GM15510 (cell line): ENCODE results near the gene TRAPPC5.
A peak's percentile ranks its signal among the peaks of the same experiment; 100 is the strongest.

Experiments used
- POLR2A ChIP-seq: IDR thresholded peaks from 3 replicates; pipeline ENCODE4 v1.6.1; 2011; ENCODE audit warnings: borderline replicate concordance; ENCODE audit not compliant: insufficient read length; ENCODE audit errors: extremely low read depth

TRAPPC5 gene

DNA sequence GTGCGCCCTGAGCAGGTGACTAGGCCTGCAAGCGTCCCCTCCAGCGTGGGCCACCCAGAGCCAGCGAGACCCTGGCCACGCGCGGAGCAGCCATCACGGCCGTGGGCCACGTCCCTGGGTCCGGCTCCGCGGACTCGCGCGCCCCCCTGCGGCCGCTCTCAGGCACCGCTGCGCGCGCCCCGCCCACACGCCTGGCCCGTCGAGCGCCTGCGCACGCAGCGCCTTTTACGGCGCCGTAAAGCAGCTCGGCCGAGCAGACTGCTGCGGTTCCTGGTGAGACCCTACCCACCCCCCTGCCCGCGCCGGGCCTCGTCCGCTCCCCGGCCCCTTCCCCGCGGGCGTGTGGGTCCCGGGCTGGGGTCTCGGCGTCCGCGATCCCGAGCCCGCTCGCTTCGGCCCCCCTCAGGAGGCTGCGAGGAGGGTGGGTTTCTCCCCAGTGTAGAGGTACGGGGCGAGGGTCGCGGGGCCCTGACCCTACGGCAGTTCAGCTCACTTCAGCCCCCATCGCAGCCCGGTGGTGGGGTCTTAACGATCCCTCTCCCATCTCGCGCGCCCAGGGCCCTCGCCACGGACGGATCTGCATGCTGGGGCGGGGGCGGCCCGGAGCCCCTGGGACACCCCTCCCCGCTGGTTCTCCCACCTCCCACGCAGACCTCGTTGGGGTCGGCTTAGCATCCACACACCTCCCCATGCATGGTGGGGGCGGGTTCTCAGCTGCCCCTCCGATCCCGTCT is at the start of gene TRAPPC5:
TSS of gene TRAPPC5 (plus strand) at position 228 of the 734 bp plus-strand sequence. CDS start 1,421 bp downstream, outside the sequence.
- TF ChIP-seq POLR2A, result peak; percentile 55

DNA sequence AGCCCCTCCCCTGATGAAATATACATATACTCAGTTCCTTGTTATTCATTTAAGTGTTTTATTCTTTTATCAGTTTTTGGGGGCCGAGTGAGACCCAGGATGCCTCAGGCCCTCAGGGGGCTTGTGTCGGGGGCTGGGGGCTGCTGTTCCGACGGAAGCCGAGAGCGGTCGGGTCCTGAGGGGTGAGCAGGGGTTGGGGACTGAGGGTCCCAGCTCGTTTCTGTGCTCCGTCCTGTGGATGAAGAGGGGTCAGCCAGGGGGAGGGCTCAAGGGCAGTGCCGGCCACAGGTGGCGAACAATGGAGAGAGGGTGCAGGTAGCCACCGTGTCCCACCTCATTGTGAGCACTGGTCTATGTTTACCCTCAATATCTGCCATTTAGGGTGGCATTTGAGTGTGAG is 49.1 kb upstream of the TRAPPC5 start:
- no peak for TF ChIP-seq POLR2A

DNA sequence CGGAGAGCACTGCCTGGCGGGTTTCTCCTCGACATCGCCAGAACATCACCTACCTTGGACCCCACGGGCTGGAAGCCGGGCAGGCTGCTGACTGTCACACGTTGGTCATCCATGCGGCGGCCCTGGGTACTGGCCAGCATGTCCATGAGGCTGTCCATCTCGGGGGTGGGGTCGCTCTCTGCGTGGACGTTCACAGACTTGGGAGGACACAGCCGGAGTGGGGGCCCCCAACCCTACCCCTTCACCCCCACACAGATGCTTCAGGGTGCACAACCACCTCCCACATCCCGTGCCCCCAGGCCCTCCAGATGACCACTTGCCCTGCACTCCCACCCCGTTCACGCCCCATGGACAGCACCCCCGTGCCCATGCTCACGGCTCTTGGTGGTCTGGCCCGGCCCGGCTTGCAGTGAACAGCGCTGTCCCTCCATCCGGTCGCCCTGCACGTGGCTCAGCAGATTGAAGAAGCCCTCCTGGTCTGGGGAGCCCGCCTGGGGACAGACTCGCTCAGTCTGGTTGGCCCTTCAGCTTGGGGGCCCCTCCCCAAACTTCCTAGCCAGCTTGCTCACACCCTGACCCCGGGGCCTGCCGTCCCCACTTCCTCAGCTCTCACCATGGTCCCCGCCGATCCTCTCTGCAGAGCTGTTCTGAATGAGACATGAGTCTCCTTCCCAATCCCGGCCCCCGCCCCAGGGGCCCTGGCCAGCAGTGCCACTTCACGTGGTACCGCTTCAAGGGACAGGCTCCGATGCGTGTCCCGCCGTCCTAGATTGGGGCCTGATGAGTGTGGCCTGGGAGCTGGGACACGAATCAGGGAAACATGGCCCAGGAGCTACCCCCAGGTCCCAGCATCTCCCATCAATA is 48.1 kb upstream of the TRAPPC5 start:
- no peak for TF ChIP-seq POLR2A

DNA sequence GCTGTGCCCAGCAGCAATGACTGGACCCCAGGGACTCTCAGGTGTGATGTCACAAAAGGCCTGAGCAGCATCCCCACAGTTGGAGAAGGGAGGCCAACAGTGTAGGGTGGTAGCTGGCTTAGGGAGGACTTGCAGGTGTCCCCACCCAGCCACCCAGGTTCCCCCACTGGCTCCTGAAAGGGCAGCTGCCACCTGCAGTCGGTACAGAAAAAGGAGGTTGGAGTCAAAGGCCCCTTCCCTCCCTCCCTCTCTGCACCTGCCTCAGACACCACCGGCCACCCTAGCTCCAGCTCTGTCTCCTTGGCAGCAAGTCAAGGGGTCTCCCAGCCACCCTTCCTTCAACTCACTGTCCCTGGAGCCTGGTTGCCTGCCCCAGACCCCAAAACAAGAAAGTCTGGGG is 46.9 kb upstream of the TRAPPC5 start, which contains the start of gene PCP2:
TSS of gene PCP2 (minus strand) at position 22 of the 400 bp plus-strand sequence. CDS start 262 bp downstream, outside the sequence.
- TF ChIP-seq POLR2A, result no peak

DNA sequence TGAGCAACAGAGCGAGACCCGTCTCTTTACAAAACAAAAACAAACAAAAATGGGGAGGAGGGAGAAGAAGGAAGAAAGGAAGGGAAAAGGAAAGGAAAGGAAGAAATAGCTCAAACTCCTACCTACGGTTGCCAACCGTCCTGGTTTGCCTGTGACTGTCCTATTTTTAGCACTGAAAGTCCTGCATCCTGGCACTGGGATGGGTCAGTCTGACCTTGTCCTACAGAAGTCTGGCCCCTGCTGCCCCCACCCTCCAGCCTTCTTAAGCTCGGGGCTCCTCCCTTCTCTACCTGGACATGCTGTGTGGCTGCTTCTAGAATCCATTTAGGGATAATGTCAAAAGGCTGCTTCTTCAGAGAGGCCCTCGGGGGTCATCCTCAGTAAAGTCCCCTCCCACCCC is 45.0 kb upstream of the TRAPPC5 start:
- no peak for TF ChIP-seq POLR2A

DNA sequence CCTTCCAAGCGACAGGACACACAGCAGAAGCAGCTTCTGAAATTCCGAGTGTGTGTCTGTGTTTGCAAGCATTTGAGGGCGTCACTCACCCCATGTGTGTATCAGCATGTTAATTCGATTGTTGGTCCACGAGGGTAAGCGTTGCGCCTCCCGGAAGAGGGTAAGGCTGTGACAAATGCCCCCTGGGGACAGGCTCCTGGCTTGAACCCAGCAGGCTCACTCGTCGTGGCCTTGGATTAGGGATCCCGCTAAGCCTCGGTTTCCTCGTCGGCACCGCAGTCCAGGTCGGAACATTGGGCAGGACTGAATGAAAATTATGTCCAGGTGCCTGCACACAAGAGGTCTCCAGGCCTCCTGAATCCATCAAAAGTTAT is 44.3 kb upstream of the TRAPPC5 start:
- TF ChIP-seq POLR2A, result no peak

DNA sequence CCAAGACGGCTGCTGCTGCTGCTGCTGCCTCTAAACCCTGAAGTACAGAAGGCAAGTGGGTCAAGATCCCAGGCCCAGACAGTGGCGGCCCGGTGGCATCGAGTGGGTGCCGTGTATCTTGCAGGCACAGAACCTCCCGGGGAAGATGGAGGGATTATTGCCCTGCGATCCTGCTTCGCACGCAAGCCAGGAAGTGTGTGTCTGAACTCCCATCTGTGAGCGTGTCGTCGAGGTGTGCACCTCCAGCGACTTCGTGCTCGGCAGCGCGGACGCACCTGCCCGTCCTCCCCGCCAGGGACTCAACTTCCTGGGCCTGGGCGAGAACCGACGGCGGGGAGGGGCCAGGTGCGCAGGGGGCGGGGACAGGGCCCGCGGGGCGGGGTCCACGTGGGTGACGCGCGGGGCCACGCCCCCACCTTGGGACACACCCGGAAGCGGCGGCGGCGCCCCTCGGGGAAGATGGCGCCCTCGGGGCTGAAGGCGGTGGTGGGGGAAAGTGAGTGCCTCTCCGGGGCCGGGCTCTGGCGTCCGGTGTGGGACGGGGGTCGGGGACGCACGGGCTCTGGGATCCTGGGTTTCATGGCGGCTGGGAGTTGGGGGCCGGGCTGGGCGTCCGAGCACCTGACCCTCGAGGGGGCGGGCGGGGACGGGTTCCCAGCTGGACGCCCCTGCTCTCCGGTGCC is 43.8 kb upstream of the TRAPPC5 start, which contains the start of gene STXBP2:
TSS of gene STXBP2 (plus strand) at position 420 of the 683 bp plus-strand sequence. CDS start at position 460, 40 bp downstream.
- peak; percentile 80 for TF ChIP-seq POLR2A

DNA sequence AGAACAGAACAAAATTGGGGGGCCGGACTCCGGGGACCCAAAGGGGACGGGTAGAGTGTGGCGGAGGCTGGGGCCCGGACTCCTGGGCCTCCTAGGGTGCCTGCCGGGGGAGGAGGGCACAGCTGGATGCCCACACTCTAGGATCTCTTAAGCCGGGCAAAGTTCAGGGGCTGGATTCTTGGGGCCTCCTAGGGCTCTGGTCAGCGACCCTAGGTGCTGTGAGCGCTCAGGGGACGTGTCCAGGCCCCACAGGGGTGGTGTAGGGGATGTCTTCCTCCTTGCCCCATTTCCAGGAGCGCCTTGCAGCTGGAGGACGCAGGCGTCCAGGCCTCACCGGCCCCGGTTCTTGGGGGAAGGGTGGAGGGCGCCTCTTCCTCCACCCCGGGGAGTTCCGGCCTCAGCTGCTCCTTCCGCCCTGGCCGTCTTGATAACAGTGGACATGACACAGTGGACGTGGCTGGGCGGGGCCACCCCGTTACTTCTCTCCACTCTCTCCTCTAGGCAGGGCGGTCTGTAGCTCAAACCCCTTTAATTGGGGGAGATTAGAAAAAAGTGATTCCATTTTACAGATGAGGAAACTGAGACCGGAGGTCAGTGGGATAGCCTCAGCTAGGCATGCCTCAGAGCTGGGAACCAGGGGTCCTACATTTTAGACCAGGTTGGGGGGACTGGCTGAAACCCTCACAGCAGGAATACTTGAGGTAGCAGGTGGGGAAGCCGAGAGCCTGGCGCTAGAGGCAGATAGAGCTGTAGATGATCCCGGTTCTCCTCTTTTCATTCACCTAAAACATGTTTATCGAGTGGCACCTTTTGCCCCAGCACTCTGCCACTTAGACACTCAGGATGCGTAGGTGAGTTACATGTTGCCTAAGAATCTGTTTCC is 43.0 kb upstream of the TRAPPC5 start:
- TF ChIP-seq POLR2A, result no peak

DNA sequence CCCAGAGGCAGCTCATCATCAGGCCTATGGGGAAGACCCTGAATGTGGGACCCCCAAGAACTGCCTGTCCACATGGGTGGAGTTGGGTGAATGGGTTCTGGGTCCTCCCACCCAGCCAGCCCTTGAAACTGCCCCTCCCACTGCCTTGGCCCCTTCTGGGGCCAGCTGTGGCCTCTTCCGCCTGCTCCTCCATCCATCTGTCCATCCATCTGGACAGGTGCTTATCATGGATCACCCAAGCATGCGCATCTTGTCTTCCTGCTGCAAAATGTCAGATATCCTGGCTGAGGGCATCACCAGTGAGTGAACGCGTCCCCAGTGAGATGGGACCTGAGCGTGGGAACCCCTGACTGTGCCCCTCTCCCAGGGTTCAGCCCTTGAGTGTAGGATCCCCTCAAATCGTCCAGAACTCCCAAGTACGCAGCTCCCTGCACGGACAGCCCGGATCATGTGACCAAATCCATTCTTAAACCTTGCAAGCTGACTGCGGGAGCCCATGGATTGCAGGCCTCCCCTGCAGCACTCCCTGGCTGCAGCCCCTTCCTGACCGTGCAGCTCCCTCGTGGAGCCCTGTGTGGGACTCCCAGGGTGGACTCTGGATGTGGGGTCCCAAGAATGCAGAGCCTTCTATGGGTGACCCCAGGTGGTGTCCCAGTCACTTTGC is 41.7 kb upstream of the TRAPPC5 start:
- no peak for TF ChIP-seq POLR2A

DNA sequence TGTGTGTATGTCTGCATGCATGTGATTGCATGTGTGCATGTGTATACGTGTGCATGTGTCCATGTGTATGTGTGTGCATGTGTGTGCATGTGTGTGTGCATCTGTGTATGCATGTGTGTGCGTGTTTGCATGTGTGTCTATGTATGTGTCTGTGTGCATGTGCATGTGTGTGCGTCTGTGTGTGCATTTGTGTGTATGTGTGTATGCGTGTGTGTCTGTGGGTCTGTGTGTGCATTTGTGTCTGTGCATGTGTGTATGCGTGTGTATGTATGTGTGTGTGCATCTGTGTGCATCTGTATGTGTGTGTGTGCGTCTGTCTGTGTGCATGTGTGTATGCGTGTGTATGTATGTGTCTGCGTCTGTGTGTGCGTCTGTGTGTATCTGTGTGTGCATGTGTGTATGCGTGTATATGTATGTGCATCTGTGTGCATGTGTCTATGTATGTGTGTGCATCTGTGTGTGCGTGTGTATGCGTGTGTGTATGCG is 40.7 kb upstream of the TRAPPC5 start:
- no peak for TF ChIP-seq POLR2A

DNA sequence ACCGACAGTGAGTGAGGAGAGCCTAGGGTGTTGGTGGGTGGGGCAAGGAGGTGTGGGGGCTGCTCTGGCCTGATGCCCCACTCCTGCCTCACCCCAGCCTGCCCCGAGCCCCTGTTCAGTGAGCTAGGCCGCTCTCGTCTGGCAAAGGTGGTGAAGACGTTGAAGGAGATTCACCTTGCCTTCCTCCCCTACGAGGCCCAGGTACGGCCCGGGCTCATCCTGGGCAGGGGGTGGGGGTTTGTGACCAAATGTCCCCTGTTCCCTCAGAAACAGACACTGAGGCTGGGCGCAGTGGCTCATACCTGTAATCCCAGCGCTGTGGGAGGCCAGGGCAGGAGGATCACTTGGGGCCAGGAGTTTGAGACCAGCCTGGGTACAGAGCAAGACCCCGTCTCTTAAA is 39.8 kb upstream of the TRAPPC5 start:
- no peak for TF ChIP-seq POLR2A

DNA sequence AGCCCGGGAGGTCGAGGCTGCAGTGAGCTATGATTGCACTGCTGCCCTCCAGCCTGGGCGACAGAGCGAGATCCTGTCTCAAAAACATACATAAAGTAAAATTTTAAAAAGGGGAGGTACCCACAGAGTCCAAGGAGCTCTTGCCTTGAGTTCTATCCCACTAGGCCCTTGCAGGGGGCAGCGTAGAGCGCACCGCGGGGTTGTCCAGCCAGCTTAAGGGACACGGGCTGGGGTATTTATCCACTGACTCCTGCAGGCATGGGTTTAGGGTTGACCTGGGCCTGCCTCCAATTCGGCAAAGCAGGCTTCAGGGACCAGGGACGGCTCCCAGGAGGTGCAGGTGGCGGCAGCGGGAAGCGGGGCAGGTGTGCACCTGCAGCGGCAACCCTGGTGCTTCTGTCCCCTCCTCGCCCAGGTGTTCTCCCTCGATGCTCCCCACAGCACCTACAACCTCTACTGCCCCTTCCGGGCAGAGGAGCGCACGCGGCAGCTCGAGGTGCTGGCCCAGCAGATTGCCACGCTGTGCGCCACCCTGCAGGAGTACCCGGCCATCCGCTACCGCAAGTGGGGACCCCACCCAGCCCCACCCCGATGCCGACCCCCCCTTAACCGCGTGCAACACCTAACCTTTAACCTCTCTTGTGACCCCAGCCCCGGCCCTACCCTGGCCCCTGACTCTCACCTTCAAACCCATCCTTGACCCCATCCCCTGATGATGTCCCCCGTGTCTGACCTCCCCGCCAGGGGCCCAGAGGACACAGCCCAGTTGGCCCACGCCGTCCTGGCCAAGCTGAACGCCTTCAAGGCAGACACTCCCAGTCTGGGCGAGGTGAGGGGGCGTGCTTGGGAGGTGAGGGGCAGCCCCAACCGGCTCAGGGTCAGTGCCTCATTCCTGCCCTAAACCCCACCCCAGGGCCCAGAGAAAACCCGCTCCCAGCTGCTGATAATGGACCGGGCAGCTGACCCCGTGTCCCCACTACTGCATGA is 39.0 kb upstream of the TRAPPC5 start:
- no peak for TF ChIP-seq POLR2A
